ENCODE measurements around the gene GUSB. TPM values are rescaled to one million over a fixed set of nuclear protein-coding genes. Genes with fewer than 3 reads are reported as not detected.
"Not testable (repeated sequence)": the region's sequence is repeated elsewhere in the genome, so short reads cannot be mapped to it uniquely, and the experiment has no call there.

GUSB gene
- polyA plus RNA-seq, 1 experiment: 67.8 TPM

GRCh38 chr7:65972976-65973375 lies 9.0 kb downstream of the GUSB start:
- TF ChIP-seq, protein P1, sequence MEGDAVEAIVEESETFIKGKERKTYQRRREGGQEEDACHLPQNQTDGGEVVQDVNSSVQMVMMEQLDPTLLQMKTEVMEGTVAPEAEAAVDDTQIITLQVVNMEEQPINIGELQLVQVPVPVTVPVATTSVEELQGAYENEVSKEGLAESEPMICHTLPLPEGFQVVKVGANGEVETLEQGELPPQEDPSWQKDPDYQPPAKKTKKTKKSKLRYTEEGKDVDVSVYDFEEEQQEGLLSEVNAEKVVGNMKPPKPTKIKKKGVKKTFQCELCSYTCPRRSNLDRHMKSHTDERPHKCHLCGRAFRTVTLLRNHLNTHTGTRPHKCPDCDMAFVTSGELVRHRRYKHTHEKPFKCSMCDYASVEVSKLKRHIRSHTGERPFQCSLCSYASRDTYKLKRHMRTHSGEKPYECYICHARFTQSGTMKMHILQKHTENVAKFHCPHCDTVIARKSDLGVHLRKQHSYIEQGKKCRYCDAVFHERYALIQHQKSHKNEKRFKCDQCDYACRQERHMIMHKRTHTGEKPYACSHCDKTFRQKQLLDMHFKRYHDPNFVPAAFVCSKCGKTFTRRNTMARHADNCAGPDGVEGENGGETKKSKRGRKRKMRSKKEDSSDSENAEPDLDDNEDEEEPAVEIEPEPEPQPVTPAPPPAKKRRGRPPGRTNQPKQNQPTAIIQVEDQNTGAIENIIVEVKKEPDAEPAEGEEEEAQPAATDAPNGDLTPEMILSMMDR (IDR thresholded peaks at IDR 0.05; ENCODE audit: insufficient read depth, low read depth, low read length): no peak
- ChIA-PET POLR2A (no interaction called here), CTCF (no interaction called here)
- H3K4me3 ChIP-seq (ENCODE audit: low read depth, low read length): no peak overlapping the region
- H3K36me3 ChIP-seq (ENCODE audit: control insufficient read depth, insufficient read depth, low read length): peaks cover 21% of the 10 kb centered on the region
- no peak for DNase-seq (ENCODE audit: low read depth)
- H3K27me3 ChIP-seq (ENCODE audit: control insufficient read depth, insufficient read depth, low read length): no peaks in the 10 kb centered on the region

GRCh38 chr7:65971021-65971420 lies 11.0 kb downstream of the GUSB start:
- Histone ChIP-seq H3K36me3 (ENCODE audit: control insufficient read depth, insufficient read depth, low read length) (peaks cover 25% of the 10 kb centered on the region), H3K4me3 (ENCODE audit: low read depth, low read length) (no peak overlapping the region), H3K27me3 (ENCODE audit: control insufficient read depth, insufficient read depth, low read length) (no peaks in the 10 kb centered on the region)
- ChIA-PET CTCF (no interaction called here), POLR2A (no interaction called here)
- DNase-seq (ENCODE audit: low read depth): no peak
- TF ChIP-seq, protein P1 (IDR thresholded peaks at IDR 0.05; ENCODE audit: insufficient read depth, low read depth, low read length): no peak

DNA sequence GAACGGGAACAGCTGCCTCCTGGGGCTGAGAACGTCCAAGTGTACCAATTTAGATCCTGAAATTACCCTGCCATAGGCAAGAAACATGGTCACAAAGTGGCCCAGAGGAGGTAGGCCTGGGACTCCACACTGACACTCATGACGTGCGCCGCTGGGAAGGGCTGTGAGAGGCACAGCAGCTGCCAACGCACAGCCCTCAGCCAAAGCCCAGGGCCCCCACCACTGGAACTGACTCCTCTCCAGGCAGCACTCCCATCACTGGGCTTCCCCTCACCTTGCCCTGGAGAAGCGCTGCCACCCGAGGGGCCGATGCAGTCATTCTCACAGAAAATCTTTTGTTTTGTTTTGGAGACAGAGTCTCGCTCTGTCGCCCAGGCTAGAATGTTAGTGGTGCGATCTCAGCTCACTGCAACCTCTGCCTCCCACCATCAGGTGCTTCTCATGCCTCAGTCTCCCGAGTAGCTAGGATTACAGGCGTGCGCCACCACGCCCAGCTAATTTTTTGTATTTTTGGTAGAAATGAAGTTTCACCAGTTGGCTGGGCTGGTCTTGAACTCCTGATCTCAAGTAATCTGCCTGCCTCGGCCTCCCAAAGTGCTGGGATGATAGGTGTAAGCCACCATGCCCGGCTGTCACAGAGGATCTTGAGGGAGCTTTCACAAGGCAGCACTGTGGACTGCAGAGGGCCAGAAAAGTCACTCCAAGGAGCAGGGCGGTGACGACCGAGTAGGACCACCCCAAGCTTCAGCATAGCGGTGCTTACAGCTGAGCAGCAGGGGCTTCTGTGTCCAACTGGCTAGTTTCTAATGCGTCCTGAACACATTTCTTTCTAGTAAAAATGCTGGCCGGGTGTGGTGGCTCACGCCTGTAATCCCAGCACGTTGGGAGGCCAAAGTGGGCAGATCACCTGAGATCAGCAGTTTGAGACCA lies 13.5 kb downstream of the GUSB start:
- Histone ChIP-seq H3K4me3 (ENCODE audit: low read depth, low read length) (no peak overlapping the region), H3K36me3 (ENCODE audit: control insufficient read depth, insufficient read depth, low read length) (peaks cover 16% of the 10 kb centered on the region), H3K27me3 (ENCODE audit: control insufficient read depth, insufficient read depth, low read length) (no peaks in the 10 kb centered on the region)
- CTCF ChIA-PET: interaction anchor here (1.3 kb wide), 1 partner anchor 18 kb away, joined by 4 read pairs; no protein-coding TSS in a partner anchor
- DNase-seq (ENCODE audit: low read depth): no peak
- TF ChIP-seq, protein P1 (IDR thresholded peaks at IDR 0.05; ENCODE audit: insufficient read depth, low read depth, low read length): no peak
- POLR2A ChIA-PET: no interaction called here

DNA sequence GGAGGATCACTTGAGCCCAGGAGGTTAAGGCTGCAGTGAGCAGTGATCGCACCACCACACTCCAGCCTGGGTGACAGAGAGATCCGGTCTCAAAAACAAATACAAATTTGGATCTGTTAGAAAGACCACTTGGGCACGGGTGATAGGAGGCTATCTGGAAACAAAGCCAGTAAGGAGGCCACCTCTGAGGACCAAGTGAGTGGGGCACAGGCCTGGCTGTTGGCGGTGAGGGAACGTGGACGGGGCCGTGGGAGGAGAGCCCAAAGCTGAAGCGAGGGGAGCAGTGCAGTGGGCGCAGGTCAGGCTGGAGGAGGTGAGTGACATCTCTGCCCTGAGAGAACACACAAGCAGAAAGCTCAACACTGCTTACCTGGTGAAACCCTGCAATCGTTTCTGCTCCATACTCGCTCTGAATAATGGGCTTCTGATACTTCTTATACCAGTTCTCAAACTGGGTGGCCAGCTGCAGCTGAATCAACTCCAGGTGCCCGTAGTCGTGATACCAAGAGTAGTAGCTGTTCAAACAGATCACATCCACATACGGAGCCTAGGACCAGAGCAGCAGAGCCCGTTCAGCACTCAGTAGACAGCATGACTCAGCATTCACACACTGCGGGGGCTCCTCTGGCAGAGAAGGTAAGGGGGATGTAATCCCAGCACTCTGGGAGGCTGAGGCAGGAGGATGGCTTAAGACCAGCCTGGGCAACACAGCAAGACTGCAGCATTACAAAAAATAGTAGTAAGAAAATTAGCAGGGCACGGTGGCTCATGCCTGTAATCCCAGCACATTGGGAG lies 14.5 kb downstream of the GUSB start:
- ChIA-PET POLR2A (no interaction called here), CTCF (interaction anchor here (1.3 kb wide), 1 partner anchor 19 kb away, joined by 4 read pairs; no protein-coding TSS in a partner anchor)
- H3K4me3 ChIP-seq (ENCODE audit: low read depth, low read length): no peak overlapping the region
- TF ChIP-seq, protein P1 (IDR thresholded peaks at IDR 0.05; ENCODE audit: insufficient read depth, low read depth, low read length): no peak
- no peaks in the 10 kb centered on the region for H3K27me3 ChIP-seq (ENCODE audit: control insufficient read depth, insufficient read depth, low read length)
- no peak for DNase-seq (ENCODE audit: low read depth)
- H3K36me3 ChIP-seq (ENCODE audit: control insufficient read depth, insufficient read depth, low read length): peaks cover 16% of the 10 kb centered on the region

DNA sequence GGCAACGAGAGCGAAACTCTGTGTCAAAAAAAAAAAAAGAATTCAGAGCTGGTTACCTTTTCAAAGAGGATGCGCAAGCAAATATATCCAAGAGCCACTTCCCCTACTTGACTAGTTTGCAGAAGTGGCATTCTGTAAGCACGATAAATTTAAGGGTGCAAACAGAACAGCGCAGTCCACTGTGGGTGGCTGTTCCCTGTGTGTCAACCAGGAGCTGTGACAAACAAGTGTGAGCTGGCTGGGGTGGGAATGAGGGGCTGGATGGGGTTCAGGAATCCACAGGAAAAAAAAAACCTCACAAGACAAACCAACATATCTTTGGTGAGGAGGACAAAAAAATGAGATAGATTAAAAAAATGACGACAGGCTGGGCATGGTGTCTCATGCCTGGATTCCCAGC lies 15.9 kb downstream of the GUSB start:
- DNase-seq (ENCODE audit: low read depth): no peak
- CTCF ChIA-PET: no interaction called here
- POLR2A ChIA-PET: no interaction called here
- TF ChIP-seq, protein P1 (IDR thresholded peaks at IDR 0.05; ENCODE audit: insufficient read depth, low read depth, low read length): no peak
- peaks cover 14% of the 10 kb centered on the region for H3K36me3 ChIP-seq (ENCODE audit: control insufficient read depth, insufficient read depth, low read length)
- H3K4me3 ChIP-seq (ENCODE audit: low read depth, low read length): no peak overlapping the region
- no peaks in the 10 kb centered on the region for H3K27me3 ChIP-seq (ENCODE audit: control insufficient read depth, insufficient read depth, low read length)

- H3K36me3 ChIP-seq (ENCODE audit: control insufficient read depth, insufficient read depth, low read length); POLR2A ChIA-PET; CTCF ChIA-PET: not testable (repeated sequence)
Measured at GRCh38 chr7:65964671-65965070, 17.3 kb downstream of the GUSB start.

More at GRCh38 chr7:65964671-65965070, 17.3 kb downstream of the GUSB start:
- not testable (repeated sequence) for DNase-seq (ENCODE audit: low read depth); H3K4me3 ChIP-seq (ENCODE audit: low read depth, low read length); H3K27me3 ChIP-seq (ENCODE audit: control insufficient read depth, insufficient read depth, low read length)
